K562 (cell line): ENCODE measurements around the gene COL6A2. TPM values are rescaled to one million over a fixed set of nuclear protein-coding genes. Genes with fewer than 3 reads are reported as not detected.

Source experiments
- ATAC-seq: fragments of 200-7000 bp; cut with Tn5 transposase; 3 replicates; pipeline ENCODE4 v1.9.1; 2020; ENCODE audit warnings: moderate library complexity
- BruUV-seq: library from RNA; stranded (reverse); fragments of 400-500 nt; replicated peaks from 2 replicates; lab custom pipeline; 2021; lab: Mats Ljungman, UMichigan
- CTCF ChIA-PET: fragments of 300-600 bp; formaldehyde crosslinking; extraction: SDS; loops from one replicate; lab custom pipeline; 2021; ENCODE audit warnings: low intra/inter-chr PET ratio; lab: Yijun Ruan, JAX
- POLR2A ChIA-PET: fragments of 300-600, 350-650 bp; sonication (Branson Sonifier 250); formaldehyde crosslinking; extraction: SDS; loops from one replicate; lab custom pipeline; 2021; ENCODE audit warnings: antibody characterized with exemption, inconsistent platforms; lab: Yijun Ruan, JAX
- DNase-seq, 4 experiments: peaks; one replicate each; pipeline versions ENCODE4 v3.0.0 to v3.0.0-alpha.2; 2011 to 2018; ENCODE audit warnings: low spot score in 3 of 4, mixed read lengths in 3 of 4; ENCODE audit errors: extremely low read depth in 1 of 4
- FAIRE-seq: peaks from 2 replicates; lab custom pipeline; 2011; peaks lifted over from hg19 to GRCh38; lab: Jason Lieb, UNC
- H2AFZ ChIP-seq: 2 replicates; pipeline ENCODE4 v1.6.0; 2011; ENCODE audit warnings: low read depth, low read length, control low read depth, inconsistent platforms
- H3K27ac ChIP-seq: fragments of 200-600 bp; 3 replicates; pipeline ENCODE4 v1.8.0; 2011; ENCODE audit warnings: low read depth, mild to moderate bottlenecking, control low read depth, inconsistent platforms, low read length, moderate library complexity, mixed read lengths; ENCODE audit errors: extremely low read depth
- H3K27me3 ChIP-seq, 2 experiments: fragments of 300-600 bp in 1 of 2; 2 replicates in 1 of 2; 3 replicates in 1 of 2; pipeline versions ENCODE4 v1.6.0 to v1.8.0; 2011; ENCODE audit warnings: inconsistent platforms in 2 of 2, low read length in 2 of 2, mild to moderate bottlenecking in 1 of 2, mixed read lengths in 1 of 2, moderate library complexity in 1 of 2; ENCODE audit not compliant: control insufficient read depth in 2 of 2, insufficient read depth in 2 of 2
- H3K36me3 ChIP-seq: fragments of 300-600 bp; 3 replicates; pipeline ENCODE4 v1.8.0; 2011; ENCODE audit warnings: mild to moderate bottlenecking, low read length, inconsistent platforms; ENCODE audit not compliant: control insufficient read depth, insufficient read depth
- H3K4me1 ChIP-seq, 2 experiments: fragments of 200-600 bp in 1 of 2; replicated peaks in 1 of 2; 2 replicates in 1 of 2; 3 replicates in 1 of 2; pipeline versions ENCODE4 v1.5.1 to v1.8.0; 2011; ENCODE audit warnings: inconsistent platforms in 2 of 2, low read length in 2 of 2, mild to moderate bottlenecking in 1 of 2, mixed read lengths in 1 of 2, moderate library complexity in 1 of 2; ENCODE audit not compliant: control insufficient read depth in 2 of 2, insufficient read depth in 2 of 2
- H3K4me2 ChIP-seq: 2 replicates; pipeline ENCODE4 v1.6.1; 2011; ENCODE audit warnings: low read length, control low read depth, inconsistent platforms, mixed read lengths; ENCODE audit not compliant: insufficient read depth
- H3K4me3 ChIP-seq: fragments of 200-600 bp; sonication (generic), shearing (Covaris generic); 2 replicates; pipeline ENCODE4 v1.5.1; 2016; ENCODE audit warnings: control low read depth, inconsistent platforms
- H3K79me2 ChIP-seq: fragments of 200-600 bp; 3 replicates; pipeline ENCODE4 v1.8.0; 2011; ENCODE audit warnings: low read length, inconsistent platforms; ENCODE audit not compliant: control insufficient read depth, insufficient read depth
- H3K9ac ChIP-seq, 2 experiments: 2 replicates each; pipeline versions ENCODE4 v1.6.0 to v1.6.1; 2011; ENCODE audit warnings: low read depth in 2 of 2, low read length in 2 of 2, control low read depth in 1 of 2, inconsistent platforms in 1 of 2, mild to moderate bottlenecking in 1 of 2, mixed read lengths in 1 of 2; ENCODE audit not compliant: insufficient read depth in 1 of 2
- H3K9me1 ChIP-seq: one replicate; pipeline ENCODE4 v1.6.0; 2011; ENCODE audit warnings: inconsistent platforms, mild to moderate bottlenecking, low read length, moderate library complexity; ENCODE audit not compliant: control insufficient read depth, insufficient read depth
- H3K9me3 ChIP-seq: replicated peaks from 2 replicates; pipeline ENCODE4 v1.5.1; 2011; ENCODE audit warnings: low read depth, low read length, inconsistent platforms; ENCODE audit not compliant: control insufficient read depth, insufficient read depth
- H4K20me1 ChIP-seq: replicated peaks from 2 replicates; pipeline ENCODE4 v1.6.1; 2011; ENCODE audit warnings: low read length, inconsistent platforms, mixed read lengths; ENCODE audit not compliant: control insufficient read depth, insufficient read depth
- ILK ChIP-seq: fragments of 450-650 bp; IDR thresholded peaks from 2 replicates; pipeline ENCODE4 v1.6.1; 2016; ENCODE audit warnings: missing genetic modification characterization, low read depth, mild to moderate bottlenecking, missing compliant biosample characterization, moderate library complexity, borderline replicate concordance
- SIX5 ChIP-seq, 2 experiments: IDR thresholded peaks; 2 replicates each; pipeline ENCODE4 v1.6.1; 2011; ENCODE audit warnings: low read length in 2 of 2, borderline replicate concordance in 1 of 2, low read depth in 1 of 2, mild to moderate bottlenecking in 1 of 2, moderate library complexity in 1 of 2; ENCODE audit not compliant: insufficient read depth in 1 of 2
- ZNF589 ChIP-seq: fragments of 200-800 bp; sonication (Bioruptor generic); IDR thresholded peaks from 2 replicates; pipeline ENCODE4 v1.6.1; 2016; ENCODE audit warnings: low read depth, missing genetic modification characterization, missing compliant biosample characterization
- WGBS: fragments of 100-300 bp; shearing (Covaris generic); methylation state at CpG from one replicate; pipeline ENCODE4 v1.1.6; 2016; ENCODE audit warnings: low coverage, mixed read lengths; ENCODE audit not compliant: insufficient coverage; ENCODE audit errors: missing lambda C conversion rate; 5-methylcytosine and 5-hydroxymethylcytosine counted together
- in situ Hi-C: fragments of 300-500 bp; cut with MboI; formaldehyde crosslinking; loops from 4 replicates; pipeline ENCODE4 v1.15.0; 2018; ENCODE audit warnings: inconsistent platforms, mixed read lengths
- intact Hi-C: fragments of 100-400 bp; cut with micrococcal nuclease; formaldehyde crosslinking; loops from 2 replicates; pipeline ENCODE4 v1.14.2; 2022
- polyA plus RNA-seq, 8 experiments: library from polyadenylated mRNA; depleted of rRNA in 4 of 8; stranded (reverse) in 5 of 8; unstranded in 3 of 8; fragments of >200 nt; fragmentation: Nextera tagmentation in 2 of 8; fragmentation: Illumina TruSeq in 1 of 8; extraction: Ambion mirVana in 2 of 8; extraction: Trizol in 1 of 8; gene quantifications; 2 replicates each; pipeline versions ENCODE4 v1.2.1 to v1.2.3, GENCODE V29; 2011 to 2014; ENCODE audit warnings: inconsistent platforms in 1 of 8, missing spikeins in 1 of 8
- total RNA-seq, 7 experiments: library from RNA; depleted of rRNA in 6 of 7; stranded (reverse); fragments of >200 nt in 6 of 7; fragmentation: Illumina TruSeq in 2 of 7; extraction: Trizol in 2 of 7; gene quantifications; 2 replicates each; pipeline versions ENCODE4 v1.2.1 to v1.2.3, GENCODE V29; 2011 to 2021; ENCODE audit warnings: low replicate concordance in 1 of 7

Gene COL6A2
- total and polyA plus RNA-seq, 9 of the 15 experiments (the other 6 are each of a cell fraction or from before 2014, with no cell fraction given): 0.07 to 1.1 (median 0.24) TPM; not detected in 3

GRCh38 chr21:46122237-46122671 is 24.3 kb downstream of the COL6A2 start:
- no peaks in the 10 kb centered on the region for H3K79me2 ChIP-seq
- no peak for FAIRE-seq
- no peaks in the 10 kb centered on the region for H3K9me3 ChIP-seq
- POLR2A ChIA-PET: interaction anchor here (2.0 kb wide), 1 partner anchor 8 kb away, joined by 4 read pairs; no protein-coding TSS in a partner anchor
- no peak overlapping the region for H3K4me3 ChIP-seq
- no peaks in the 10 kb centered on the region for H3K36me3 ChIP-seq
- H3K4me2 ChIP-seq: no peak overlapping the region
- H3K9ac ChIP-seq: peak overlapping the region in 1 of 2 experiments; percentile 28; a peak in 2 of 4 replicates
- in situ Hi-C loops (no loop called here), intact Hi-C loops (no loop called here)
- H3K27ac ChIP-seq: no peak overlapping the region
- H3K4me1 ChIP-seq: peaks cover 0 to 76% of the 10 kb centered on the region in 2 experiments; a peak in 2 of 5 replicates
- WGBS: 1% methylated on average over 12 of the region's 12 CpGs
- peak; percentile 6; the same call in 1 of the 3 replicates for ATAC-seq
- H3K9me1 ChIP-seq: no peaks in the 10 kb centered on the region
- no TSS peak for BruUV-seq
- peaks cover 4% of the 10 kb centered on the region; the same call in 1 of the 2 replicates for H4K20me1 ChIP-seq
- H3K27me3 ChIP-seq: peaks cover 15 to 67% of the 10 kb centered on the region in 2 experiments; a peak in 4 of 5 replicates
- no peak for DNase-seq
- no peak overlapping the region for H2AFZ ChIP-seq
- TF ChIP-seq SIX5 (IDR thresholded peaks at IDR 0.05; ENCODE audit: borderline replicate concordance in 1 of 2, insufficient read depth in 1 of 2, low read depth in 1 of 2, low read length in 2 of 2): no peak
- no peak for TF ChIP-seq ZNF589
- no peak for TF ChIP-seq ILK (tag)
- CTCF ChIA-PET: no interaction called here
